Prostate gland (tissue), 2 donors: Measurements from ENCODE around the gene TOGARAM2. TPM values are rescaled to one million over a fixed set of nuclear protein-coding genes. Genes with fewer than 3 reads are reported as not detected.

Experiments used
- DNase-seq: peaks from one replicate; pipeline ENCODE4 v3.0.0-alpha.2; 2019; ENCODE audit warnings: low spot score
- H3K27ac ChIP-seq, 2 donors: fragments of 200-600 bp; sonication (generic); 2 replicates each; pipeline ENCODE4 v1.5.1; 2017 to 2019
- H3K27me3 ChIP-seq: fragments of 200-600 bp; sonication (generic); replicated peaks from 2 replicates; pipeline ENCODE4 v1.5.1; 2019; ENCODE audit not compliant: insufficient read depth
- H3K36me3 ChIP-seq, 2 donors: fragments of 200-600 bp; sonication (generic); 1 replicate in 1 of 2; 2 replicates in 1 of 2; pipeline versions ENCODE4 v1.5.1 to v1.8.1; 2017 to 2019
- H3K4me1 ChIP-seq: fragments of 200-600 bp; sonication (generic); replicated peaks from 2 replicates; pipeline ENCODE4 v1.5.1; 2019
- H3K4me3 ChIP-seq, 2 donors: fragments of 200-600 bp; sonication (generic); 2 replicates each; pipeline ENCODE4 v1.5.1; 2017 to 2019
- H3K9me3 ChIP-seq: fragments of 200-600 bp; sonication (generic); 2 replicates; pipeline ENCODE4 v1.5.1; 2017
- CTCF ChIP-seq, 4 experiments: fragments of 200-600 bp in 2 of 4; fragments of 450-650 bp in 2 of 4; sonication (generic) in 2 of 4; IDR thresholded peaks; 1 replicate in 3 of 4; 2 replicates in 1 of 4; pipeline ENCODE4 v1.5.1; 2016 to 2019; ENCODE audit warnings: antibody characterized with exemption in 4 of 4, mild to moderate bottlenecking in 2 of 4, moderate library complexity in 2 of 4
- POLR2A ChIP-seq: fragments of 450-650 bp; IDR thresholded peaks from one replicate; pipeline ENCODE4 v1.6.1; 2016; ENCODE audit warnings: antibody characterized with exemption, mild to moderate bottlenecking
- POLR2AphosphoS5 ChIP-seq: sonication (generic); formaldehyde crosslinking; IDR thresholded peaks from one replicate; pipeline ENCODE4 v1.6.1; 2017; ENCODE audit warnings: antibody characterized with exemption
- WGBS: methylation state at CpG from one replicate; pipeline ENCODE4 v1.1.5; 2018; 5-methylcytosine and 5-hydroxymethylcytosine counted together
- intact Hi-C: fragments of 100-400 bp; cut with DNase I; formaldehyde crosslinking; loops from one replicate; pipeline ENCODE4 v1.14.2; 2022
- total RNA-seq, 2 donors: library from RNA; depleted of rRNA; stranded (reverse); fragments of >200 nt; gene quantifications; one replicate each; pipeline ENCODE4 v1.1.0, GENCODE V29; 2016

The TOGARAM2 gene
- total RNA-seq, 2 donors from 2014 or later, result 0.36 to 0.62 TPM

- Histone ChIP-seq H3K4me1 (no peaks in the 10 kb centered on the region), H3K36me3 (no peaks in the 10 kb centered on the region), H3K27ac (no peak overlapping the region), H3K4me3 (no peak overlapping the region), H3K27me3 (no peaks in the 10 kb centered on the region), H3K9me3 (no peaks in the 10 kb centered on the region)
- no peak for TF ChIP-seq CTCF (IDR thresholded peaks at IDR 0.05)
- TF ChIP-seq POLR2A, result no peak
- TF ChIP-seq POLR2AphosphoS5, result no peak
- intact Hi-C loops, result no loop called here
- WGBS, result 100% methylated on average over 1 of the region's 1 CpG
- DNase-seq, result no peak
Observed at GRCh38 chr2:28949190-28949589, 31.9 kb upstream of the TOGARAM2 start.

- no peaks in the 10 kb centered on the region for H3K9me3 ChIP-seq
- 89% methylated on average over 11 of the region's 11 CpGs for WGBS
- DNase-seq, result no peak
- H3K27me3 ChIP-seq, result no peaks in the 10 kb centered on the region
- H3K36me3 ChIP-seq, result no peaks in the 10 kb centered on the region
- intact Hi-C loops, result loop anchor here (10.0 kb wide), 2 partner anchors 125 to 895 kb away; no protein-coding TSS in a partner anchor
- H3K4me3 ChIP-seq, result no peak overlapping the region
- H3K27ac ChIP-seq, result no peak overlapping the region
- no peaks in the 10 kb centered on the region for H3K4me1 ChIP-seq
- TF ChIP-seq POLR2A (no peak), CTCF (IDR thresholded peaks at IDR 0.05) (no peak), POLR2AphosphoS5 (no peak)
Observed at GRCh38 chr2:28949617-28950305, 31.3 kb upstream of the TOGARAM2 start.

- 97% methylated on average over 12 of the region's 12 CpGs for WGBS
- intact Hi-C loops, result loop anchor here (10.0 kb wide), 2 partner anchors 126 to 894 kb away; no protein-coding TSS in a partner anchor
Observed at GRCh38 chr2:28950941-28951630, 30.0 kb upstream of the TOGARAM2 start.

GRCh38 chr2:28951910-28952835 lies 28.9 kb upstream of the TOGARAM2 start:
- H3K4me3 ChIP-seq, result no peak overlapping the region
- H3K9me3 ChIP-seq, result no peaks in the 10 kb centered on the region
- TF ChIP-seq CTCF (IDR thresholded peaks at IDR 0.05) (no peak), POLR2AphosphoS5 (peak; percentile 30)
- DNase-seq, result no peak
- H3K4me1 ChIP-seq, result no peaks in the 10 kb centered on the region
- no peaks in the 10 kb centered on the region for H3K27me3 ChIP-seq
- 54% methylated on average over 13 of the region's 13 CpGs for WGBS
- no peaks in the 10 kb centered on the region for H3K36me3 ChIP-seq
- intact Hi-C loops, result loop anchor here (10.0 kb wide), 2 partner anchors 127 to 893 kb away; no protein-coding TSS in a partner anchor
- H3K27ac ChIP-seq, result peak overlapping the region; percentile 55 to 60

More at GRCh38 chr2:28950941-28951630, 30.0 kb upstream of the TOGARAM2 start:
- H3K27ac ChIP-seq, result peak overlapping the region; percentile 55 to 60
- H3K4me3 ChIP-seq, result no peak overlapping the region
- no peaks in the 10 kb centered on the region for H3K4me1 ChIP-seq
- no peaks in the 10 kb centered on the region for H3K36me3 ChIP-seq
- no peak for DNase-seq
- no peak for TF ChIP-seq CTCF (IDR thresholded peaks at IDR 0.05)
- no peaks in the 10 kb centered on the region for H3K27me3 ChIP-seq
- no peaks in the 10 kb centered on the region for H3K9me3 ChIP-seq
